ENCODE results near the gene SERPINB6.
"Not testable (repeated sequence)": the region's sequence is repeated elsewhere in the genome, so short reads cannot be mapped to it uniquely, and the experiment has no call there.

The SERPINB6 gene

GRCh38 chr6:2977799-2978590 lies 6.6 kb upstream of the SERPINB6 start:
- DNase-seq (ENCODE audit: low read depth) = no peak

GRCh38 chr6:2977290-2977689 lies 5.9 kb upstream of the SERPINB6 start:
- no peak for DNase-seq (ENCODE audit: low read depth)

DNA sequence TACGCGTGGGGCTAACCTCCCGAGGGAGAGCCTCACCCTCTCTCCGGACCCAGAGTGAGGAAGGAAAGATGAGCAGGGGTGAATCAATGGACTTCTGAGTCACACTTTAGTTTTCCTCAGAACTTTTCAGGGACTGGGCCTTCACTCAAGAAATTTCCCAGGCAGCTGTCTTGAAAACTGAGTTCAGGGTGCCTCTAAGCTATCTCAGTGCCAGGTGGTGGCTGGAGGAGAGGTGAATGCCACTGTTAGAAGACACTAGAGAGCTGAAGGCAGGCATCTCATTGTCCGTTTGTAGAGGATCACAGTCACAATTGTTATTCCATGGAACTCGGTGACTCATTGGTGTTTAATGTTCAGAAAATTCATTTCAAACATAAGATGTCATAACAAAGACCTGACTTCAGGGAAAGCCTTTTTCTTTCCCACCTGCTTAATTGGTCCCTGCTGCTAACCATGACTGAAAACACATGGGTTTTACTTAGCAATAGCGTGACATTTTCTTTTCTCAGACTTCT lies 5.3 kb upstream of the SERPINB6 start:
- no peak for DNase-seq (ENCODE audit: low read depth)

DNA sequence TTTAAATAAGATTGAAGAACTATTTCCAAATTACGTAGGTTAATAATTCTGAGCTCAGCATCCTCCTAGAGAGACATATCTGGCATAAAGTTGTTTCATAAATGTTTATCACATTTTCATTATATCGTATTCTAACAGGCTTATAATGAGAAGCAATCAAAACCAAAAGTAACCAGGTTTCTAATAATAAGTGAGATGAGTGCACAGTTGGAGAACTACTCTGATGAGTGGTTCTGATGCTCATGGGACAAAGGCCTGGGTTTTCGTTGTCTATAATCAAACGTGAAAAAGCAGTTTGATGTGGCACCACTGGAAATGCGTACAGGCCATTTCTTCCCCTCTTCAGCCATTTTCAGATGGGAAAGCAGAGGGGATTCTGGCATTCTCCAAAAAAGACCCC lies 4.7 kb upstream of the SERPINB6 start:
- DNase-seq (ENCODE audit: low read depth) = no peak

DNA sequence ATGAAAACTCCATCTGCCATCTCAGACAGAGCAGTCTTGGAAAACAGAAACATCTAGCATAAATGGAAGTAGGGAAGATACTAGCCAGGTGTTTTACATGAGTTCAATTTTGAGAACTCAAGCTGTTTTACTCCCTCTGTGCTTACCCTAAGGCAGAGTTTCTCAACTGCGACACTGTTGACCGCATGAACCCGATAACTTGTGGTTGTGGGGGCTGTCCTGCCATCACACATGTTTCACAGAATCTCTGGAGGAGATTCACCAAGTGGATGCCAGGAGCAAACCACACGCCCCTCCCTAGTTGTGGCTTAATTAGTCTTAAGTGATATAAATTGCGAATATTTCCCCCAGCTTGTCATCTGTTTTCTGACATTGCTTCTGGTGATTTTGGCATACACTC lies 2.3 kb upstream of the SERPINB6 start:
- DNase-seq (ENCODE audit: low read depth) = no peak

GRCh38 chr6:2973180-2973579 lies 1.8 kb upstream of the SERPINB6 start:
- not testable (repeated sequence) for DNase-seq (ENCODE audit: low read depth)

DNA sequence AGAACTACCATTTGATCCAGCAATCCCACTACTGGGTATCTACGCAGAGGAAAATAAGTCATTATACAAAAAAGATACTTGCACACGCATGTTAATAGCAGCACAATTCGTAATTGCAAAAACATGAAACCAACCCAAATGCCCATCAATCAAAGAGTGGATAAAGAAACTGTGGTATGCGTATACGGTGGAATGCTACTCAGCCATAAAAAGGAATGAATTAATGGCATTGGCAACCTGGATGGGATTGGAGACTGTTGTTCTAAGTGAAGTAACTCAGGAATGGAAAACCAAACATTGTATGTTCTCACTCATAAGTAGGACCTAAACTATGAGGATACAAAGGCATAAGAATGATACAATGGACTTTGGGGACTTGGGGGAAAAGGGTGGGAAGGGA lies 1.3 kb upstream of the SERPINB6 start:
- DNase-seq (ENCODE audit: low read depth) = not testable (repeated sequence)

- DNase-seq (ENCODE audit: low read depth) = not testable (repeated sequence)
Measured at GRCh38 chr6:2972219-2972487, 786 bp upstream of the SERPINB6 start.

- no peak for DNase-seq (ENCODE audit: low read depth)
Measured at GRCh38 chr6:2970753-2971419, 481 bp downstream of the SERPINB6 start.

DNA sequence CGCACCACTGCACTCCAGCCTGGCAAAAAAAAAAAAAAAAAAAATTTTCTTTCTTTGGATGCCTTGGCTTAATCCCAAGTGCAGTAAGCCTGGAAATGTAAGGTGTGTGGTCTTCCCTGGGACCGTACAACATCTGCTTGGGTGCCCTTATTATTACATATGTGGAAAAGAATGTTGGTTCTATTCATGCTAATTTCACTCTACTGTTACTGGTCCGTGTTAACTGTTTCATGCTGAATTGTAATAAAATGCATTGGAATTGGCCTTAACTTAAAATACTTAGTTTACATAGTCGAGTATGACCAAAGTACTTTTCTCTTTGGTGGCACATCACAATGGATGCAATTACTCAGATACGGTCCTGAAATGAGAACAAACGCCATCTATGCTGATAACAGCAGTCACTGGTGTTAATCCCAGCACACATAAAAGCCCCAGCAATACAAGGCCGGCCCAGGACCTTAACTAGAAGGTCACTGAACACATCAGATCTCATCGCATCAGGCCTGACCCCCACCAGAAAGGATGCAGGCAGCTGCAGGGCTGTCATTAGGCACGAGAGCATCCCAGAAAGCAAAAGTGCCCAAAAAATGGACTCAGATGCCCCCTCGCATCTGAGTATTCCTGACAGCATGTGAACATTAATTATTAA lies 1.2 kb downstream of the SERPINB6 start:
- DNase-seq (ENCODE audit: low read depth) = no peak

GRCh38 chr6:2969549-2969948 lies 1.8 kb downstream of the SERPINB6 start:
- DNase-seq (ENCODE audit: low read depth) = no peak

GRCh38 chr6:2968600-2969135 lies 2.7 kb downstream of the SERPINB6 start:
- no peak for DNase-seq (ENCODE audit: low read depth)

- no peak for DNase-seq (ENCODE audit: low read depth)
Measured at GRCh38 chr6:2967936-2968335, 3.4 kb downstream of the SERPINB6 start.

DNA sequence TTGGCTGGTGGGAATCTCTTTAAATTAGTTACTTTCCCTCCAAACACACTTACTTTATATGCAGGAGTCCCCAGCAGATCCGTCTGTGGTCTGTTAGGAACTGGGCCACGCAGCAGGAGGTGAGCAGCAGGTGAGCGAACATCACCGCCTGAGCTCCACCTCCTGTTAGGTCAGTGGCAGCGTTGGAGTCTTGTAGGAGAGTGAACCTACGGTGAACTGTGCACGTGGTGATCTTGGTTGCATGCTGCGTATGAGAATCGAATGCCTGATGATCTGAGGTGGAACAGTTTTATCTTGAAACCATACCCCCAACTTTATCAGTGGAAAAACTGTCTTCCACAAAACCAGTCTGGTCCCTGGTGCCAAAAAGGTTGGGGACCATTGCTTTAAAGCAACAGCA lies 5.0 kb downstream of the SERPINB6 start:
- no peak for DNase-seq (ENCODE audit: low read depth)

- no peak for DNase-seq (ENCODE audit: low read depth)
Measured at GRCh38 chr6:2964793-2965505, 6.4 kb downstream of the SERPINB6 start.

- no peak for DNase-seq (ENCODE audit: low read depth)
Measured at GRCh38 chr6:2963756-2964155, 7.6 kb downstream of the SERPINB6 start.

DNA sequence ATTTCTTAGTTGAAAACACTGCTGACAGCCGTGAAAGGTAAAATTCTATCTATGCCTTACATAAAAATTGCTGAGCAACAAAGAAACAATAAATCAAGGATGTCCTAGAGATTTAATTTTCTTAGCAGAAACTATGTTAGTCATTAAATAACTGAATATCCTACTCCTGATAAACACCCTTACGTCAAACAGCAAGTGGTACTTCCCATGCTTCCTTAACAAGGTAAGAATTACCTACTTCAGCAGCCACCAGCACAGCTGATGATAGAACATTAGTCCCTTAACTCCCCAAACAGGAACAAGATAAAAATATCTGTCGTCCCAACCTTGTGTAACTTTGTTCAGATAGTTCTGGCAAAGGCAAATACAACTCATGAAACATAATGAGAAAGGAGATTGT lies 8.7 kb downstream of the SERPINB6 start:
- no peak for DNase-seq (ENCODE audit: low read depth)

DNA sequence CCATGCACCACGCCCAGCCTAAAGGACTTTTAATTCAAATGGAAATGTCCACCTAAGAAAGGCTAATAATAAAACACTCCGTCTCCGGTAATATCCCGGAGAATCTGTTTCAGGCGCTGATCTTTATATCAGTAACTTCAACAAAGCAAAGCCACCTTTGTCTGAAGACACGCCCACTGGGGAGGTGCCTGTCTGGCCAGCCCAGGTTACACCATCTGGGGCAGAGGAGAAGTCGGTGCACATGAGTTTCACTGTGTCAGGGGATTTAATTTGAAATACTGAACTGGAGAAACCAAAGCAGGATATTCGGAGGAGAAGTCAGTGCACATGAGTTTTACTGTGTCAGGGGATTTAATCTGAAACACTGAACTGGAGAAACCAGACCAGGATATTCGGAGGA lies 9.4 kb downstream of the SERPINB6 start:
- no peak for DNase-seq (ENCODE audit: low read depth)

DNA sequence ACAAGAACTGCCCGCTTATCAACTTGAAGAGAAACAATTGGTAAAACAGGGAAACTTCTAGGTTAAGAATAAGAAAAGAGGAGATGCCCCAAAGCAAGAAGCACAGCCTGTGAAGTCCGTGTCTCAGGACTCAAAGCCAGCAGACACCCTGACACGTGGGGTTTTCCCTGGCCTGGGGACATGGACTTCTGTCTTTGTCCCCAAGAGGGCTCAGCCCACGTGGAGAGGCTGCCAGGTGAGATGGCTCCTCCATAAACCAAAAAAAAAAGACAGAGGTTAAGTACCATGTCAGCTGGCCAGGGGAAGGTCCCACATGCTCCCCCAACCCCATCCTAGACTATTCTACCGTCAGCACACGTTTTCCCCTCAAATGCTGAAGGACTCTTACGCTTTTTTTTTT lies 9.9 kb downstream of the SERPINB6 start:
- no peak for DNase-seq (ENCODE audit: low read depth)

- no peak for DNase-seq (ENCODE audit: low read depth)
Measured at GRCh38 chr6:2960935-2961334, 10.4 kb downstream of the SERPINB6 start.

DNA sequence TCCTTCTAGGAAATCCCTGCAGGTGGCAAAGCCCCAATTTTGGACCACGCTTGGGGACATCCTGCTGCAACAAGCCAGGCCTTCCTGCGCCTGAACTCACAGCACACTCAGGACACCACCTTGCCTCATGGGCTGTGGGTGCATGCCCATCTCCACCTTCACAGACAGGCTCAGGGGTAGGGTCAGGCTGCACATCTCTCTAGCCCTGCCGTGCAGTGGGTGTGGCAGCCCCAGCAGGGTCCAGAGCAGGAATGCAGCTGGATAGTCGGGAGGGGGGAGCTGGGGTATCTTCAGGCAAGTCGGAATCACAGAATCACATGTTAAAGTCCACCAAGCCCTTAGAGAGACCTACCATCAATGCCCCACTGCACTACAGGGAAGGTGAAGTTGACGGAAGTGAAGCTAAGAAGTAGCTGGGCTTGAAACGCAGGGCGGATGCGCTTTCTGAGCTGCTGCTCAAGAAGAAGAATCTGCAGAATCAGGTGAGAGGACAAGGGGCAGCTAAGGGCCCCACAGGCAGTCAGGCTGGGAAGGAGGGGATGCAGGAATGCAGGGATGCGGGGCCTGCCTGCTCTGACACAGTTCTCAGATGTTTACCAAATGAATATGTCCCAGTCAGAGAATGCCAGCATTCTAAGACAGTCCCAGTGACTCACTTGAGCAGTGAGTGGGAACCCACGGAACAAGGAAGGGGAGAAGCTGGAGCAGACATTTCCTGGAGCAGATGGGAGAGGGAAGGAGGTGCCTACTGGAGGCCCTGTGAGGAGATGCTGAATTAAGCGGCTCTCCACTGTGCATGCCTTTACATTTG lies 11.3 kb downstream of the SERPINB6 start:
- DNase-seq (ENCODE audit: low read depth) = no peak

Measured in stimulated activated CD8-positive, alpha-beta memory T cell treated with anti-CD3 and anti-CD28 coated beads, Interleukin-15, amount 100 ng/mL, for 1 hour (primary cell).